Measurements from ENCODE around the gene OR2W1. TPM values are rescaled to one million over a fixed set of nuclear protein-coding genes. Genes with fewer than 3 reads are reported as not detected.

Gene OR2W1
- total and polyA plus RNA-seq, 8 donors = not detected

- Histone ChIP-seq H3K27me3 (peaks cover 7 to 73% of the 10 kb centered on the region in 2 donors), H3K9me3 (no peaks in the 10 kb centered on the region), H3K27ac (no peak overlapping the region), H3K4me1 (no peaks in the 10 kb centered on the region), H3K36me3 (no peaks in the 10 kb centered on the region), H3K4me3 (no peak overlapping the region)
- intact Hi-C loops (cut with DNase I) = no loop called here
- no peak for TF ChIP-seq CTCF (IDR thresholded peaks at IDR 0.05)
- ATAC-seq (no peak), DNase-seq (no peak)
These were observed 18.9 kb downstream of the OR2W1 start for GRCh38 chr6:29025927-29026585.

- DNase-seq (no peak), ATAC-seq (no peak)
- no peak for TF ChIP-seq CTCF (IDR thresholded peaks at IDR 0.05)
- Histone ChIP-seq H3K9me3 (no peaks in the 10 kb centered on the region), H3K4me1 (peaks cover 0 to 7% of the 10 kb centered on the region in 2 donors), H3K27me3 (peaks cover 7 to 63% of the 10 kb centered on the region in 2 donors), H3K36me3 (no peaks in the 10 kb centered on the region), H3K4me3 (no peak overlapping the region), H3K27ac (no peak overlapping the region)
- intact Hi-C loops (cut with DNase I) = no loop called here
These were observed 23.5 kb downstream of the OR2W1 start for GRCh38 chr6:29021434-29021833.

GRCh38 chr6:29019629-29020028 lies 25.3 kb downstream of the OR2W1 start:
- no peak for TF ChIP-seq CTCF (IDR thresholded peaks at IDR 0.05)
- Histone ChIP-seq H3K27ac (no peak overlapping the region), H3K27me3 (peaks cover 4 to 63% of the 10 kb centered on the region in 2 donors), H3K4me3 (no peak overlapping the region), H3K4me1 (peaks cover 0 to 13% of the 10 kb centered on the region in 2 donors), H3K9me3 (no peaks in the 10 kb centered on the region), H3K36me3 (no peaks in the 10 kb centered on the region)
- intact Hi-C loops (cut with DNase I) = loop anchor here in 1 of 2 donors (5.0 to 10.0 kb wide), 2 partner anchors 182 to 335 kb away; no protein-coding TSS in a partner anchor
- no peak for DNase-seq
- ATAC-seq = no peak

GRCh38 chr6:29017428-29017802 lies 27.6 kb downstream of the OR2W1 start:
- Histone ChIP-seq H3K27ac (no peak overlapping the region), H3K36me3 (no peaks in the 10 kb centered on the region), H3K27me3 (peaks cover 6 to 66% of the 10 kb centered on the region in 2 donors), H3K9me3 (no peaks in the 10 kb centered on the region), H3K4me3 (peak overlapping the region in 1 of 2 donors; percentile 46), H3K4me1 (peaks cover 0 to 13% of the 10 kb centered on the region in 2 donors)
- DNase-seq (no peak), ATAC-seq (no peak)
- TF ChIP-seq CTCF (IDR thresholded peaks at IDR 0.05) = no peak
- intact Hi-C loops (cut with DNase I) = loop anchor here in 1 of 2 donors (5.0 to 10.0 kb wide), 2 partner anchors 180 to 333 kb away; no protein-coding TSS in a partner anchor

- peak; percentile 71 to 79 for TF ChIP-seq CTCF (IDR thresholded peaks at IDR 0.05)
- intact Hi-C loops (cut with DNase I) = loop anchor here in 1 of 2 donors (5.0 to 10.0 kb wide), 2 partner anchors 179 to 332 kb away; no protein-coding TSS in a partner anchor
- Histone ChIP-seq H3K27ac (no peak overlapping the region), H3K4me1 (peaks cover 0 to 13% of the 10 kb centered on the region in 2 donors), H3K4me3 (peak overlapping the region; percentile 30 to 46), H3K9me3 (no peaks in the 10 kb centered on the region), H3K27me3 (peaks cover 6 to 66% of the 10 kb centered on the region in 2 donors), H3K36me3 (no peaks in the 10 kb centered on the region)
- DNase-seq (peak; percentile 76 to 90 (median 82)), ATAC-seq (peak; percentile 97)
These were observed 28.2 kb downstream of the OR2W1 start for GRCh38 chr6:29016559-29017427.

Measured in left lung (tissue), 10 donors.